ENCODE data around the gene KCNA5. TPM values are rescaled to one million over a fixed set of nuclear protein-coding genes. Genes with fewer than 3 reads are reported as not detected.

The KCNA5 gene
- total and polyA plus RNA-seq, 9 of the 15 experiments (the other 6 are each of a cell fraction or from before 2014, with no cell fraction given), result not detected

DNA sequence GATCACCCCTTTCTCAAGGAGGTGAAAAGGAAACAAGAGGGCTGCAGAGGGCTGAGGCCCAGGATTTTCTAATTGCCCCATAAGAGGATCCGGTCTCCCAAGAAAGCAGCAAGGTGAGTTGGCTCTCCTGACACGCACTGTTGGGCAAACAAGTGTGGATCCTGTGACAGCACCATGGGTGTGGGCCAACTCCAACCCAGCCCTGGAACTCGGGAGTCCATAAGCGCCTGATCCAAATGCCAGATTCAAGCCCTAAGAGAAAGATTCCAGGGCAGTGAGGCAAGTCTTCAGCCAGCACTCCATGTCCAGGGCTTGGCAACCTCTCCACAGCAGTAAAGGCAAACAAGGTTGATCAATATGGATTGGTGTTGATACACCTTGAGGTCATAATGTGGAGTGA, 33.1 kb downstream of the KCNA5 start (continued):
- TF ChIP-seq, protein P1, sequence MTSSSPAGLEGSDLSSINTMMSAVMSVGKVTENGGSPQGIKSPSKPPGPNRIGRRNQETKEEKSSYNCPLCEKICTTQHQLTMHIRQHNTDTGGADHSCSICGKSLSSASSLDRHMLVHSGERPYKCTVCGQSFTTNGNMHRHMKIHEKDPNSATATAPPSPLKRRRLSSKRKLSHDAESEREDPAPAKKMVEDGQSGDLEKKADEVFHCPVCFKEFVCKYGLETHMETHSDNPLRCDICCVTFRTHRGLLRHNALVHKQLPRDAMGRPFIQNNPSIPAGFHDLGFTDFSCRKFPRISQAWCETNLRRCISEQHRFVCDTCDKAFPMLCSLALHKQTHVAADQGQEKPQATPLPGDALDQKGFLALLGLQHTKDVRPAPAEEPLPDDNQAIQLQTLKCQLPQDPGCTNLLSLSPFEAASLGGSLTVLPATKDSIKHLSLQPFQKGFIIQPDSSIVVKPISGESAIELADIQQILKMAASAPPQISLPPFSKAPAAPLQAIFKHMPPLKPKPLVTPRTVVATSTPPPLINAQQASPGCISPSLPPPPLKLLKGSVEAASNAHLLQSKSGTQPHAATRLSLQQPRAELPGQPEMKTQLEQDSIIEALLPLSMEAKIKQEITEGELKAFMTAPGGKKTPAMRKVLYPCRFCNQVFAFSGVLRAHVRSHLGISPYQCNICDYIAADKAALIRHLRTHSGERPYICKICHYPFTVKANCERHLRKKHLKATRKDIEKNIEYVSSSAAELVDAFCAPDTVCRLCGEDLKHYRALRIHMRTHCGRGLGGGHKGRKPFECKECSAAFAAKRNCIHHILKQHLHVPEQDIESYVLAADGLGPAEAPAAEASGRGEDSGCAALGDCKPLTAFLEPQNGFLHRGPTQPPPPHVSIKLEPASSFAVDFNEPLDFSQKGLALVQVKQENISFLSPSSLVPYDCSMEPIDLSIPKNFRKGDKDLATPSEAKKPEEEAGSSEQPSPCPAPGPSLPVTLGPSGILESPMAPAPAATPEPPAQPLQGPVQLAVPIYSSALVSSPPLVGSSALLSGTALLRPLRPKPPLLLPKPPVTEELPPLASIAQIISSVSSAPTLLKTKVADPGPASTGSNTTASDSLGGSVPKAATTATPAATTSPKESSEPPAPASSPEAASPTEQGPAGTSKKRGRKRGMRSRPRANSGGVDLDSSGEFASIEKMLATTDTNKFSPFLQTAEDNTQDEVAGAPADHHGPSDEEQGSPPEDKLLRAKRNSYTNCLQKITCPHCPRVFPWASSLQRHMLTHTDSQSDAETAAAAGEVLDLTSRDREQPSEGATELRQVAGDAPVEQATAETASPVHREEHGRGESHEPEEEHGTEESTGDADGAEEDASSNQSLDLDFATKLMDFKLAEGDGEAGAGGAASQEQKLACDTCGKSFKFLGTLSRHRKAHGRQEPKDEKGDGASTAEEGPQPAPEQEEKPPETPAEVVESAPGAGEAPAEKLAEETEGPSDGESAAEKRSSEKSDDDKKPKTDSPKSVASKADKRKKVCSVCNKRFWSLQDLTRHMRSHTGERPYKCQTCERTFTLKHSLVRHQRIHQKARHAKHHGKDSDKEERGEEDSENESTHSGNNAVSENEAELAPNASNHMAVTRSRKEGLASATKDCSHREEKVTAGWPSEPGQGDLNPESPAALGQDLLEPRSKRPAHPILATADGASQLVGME (CRISPR knock-in tag; IDR thresholded peaks at IDR 0.05), result no peak
- TF ChIP-seq CBX3 (IDR thresholded peaks at IDR 0.05; ENCODE audit: borderline replicate concordance in 1 of 2, low read length in 2 of 2) (no peak), ZNF584 (CRISPR knock-in tag; IDR thresholded peaks at IDR 0.05; ENCODE audit: low read depth) (no peak)

- peaks cover 0 to 13% of the 10 kb centered on the region in 2 experiments; a peak in 2 of 5 replicates for H3K27me3 ChIP-seq (ENCODE audit: control insufficient read depth in 2 of 2, insufficient read depth in 2 of 2, low read length in 2 of 2)
- BruUV-seq (replicated peaks), result no TSS peak
- no peaks in the 10 kb centered on the region for H3K9me1 ChIP-seq (ENCODE audit: control insufficient read depth, insufficient read depth, low read length)
- no peak overlapping the region for H3K4me3 ChIP-seq
- H3K9ac ChIP-seq (ENCODE audit: insufficient read depth in 1 of 2, low read depth in 2 of 2, low read length in 2 of 2), result no peak overlapping the region
- H3K9me3 ChIP-seq (replicated peaks; ENCODE audit: control insufficient read depth, insufficient read depth, low read depth, low read length), result no peaks in the 10 kb centered on the region
- H2AFZ ChIP-seq (ENCODE audit: low read depth, low read length), result no peak overlapping the region
- no peaks in the 10 kb centered on the region for H3K36me3 ChIP-seq (ENCODE audit: control insufficient read depth, insufficient read depth, low read length)
- H3K79me2 ChIP-seq (ENCODE audit: control insufficient read depth, insufficient read depth, low read length), result no peaks in the 10 kb centered on the region
- FAIRE-seq (no peak), ATAC-seq (no peak), DNase-seq (ENCODE audit: extremely low read depth in 1 of 4, low spot score in 3 of 4) (no peak)
- ChIA-PET CTCF (ENCODE audit: low intra/inter-chr PET ratio) (no interaction called here), POLR2A (interaction anchor here (0.5 kb wide), 1 partner anchor 537 kb away, joined by 3 read pairs; no protein-coding TSS in a partner anchor)
- WGBS (ENCODE audit: insufficient coverage, low coverage, missing lambda C conversion rate), result 0% methylated on average over 3 of the region's 4 CpGs
- H3K4me2 ChIP-seq (ENCODE audit: insufficient read depth, low read length), result no peak overlapping the region
- H3K4me1 ChIP-seq (replicated peaks in 1 of 2; ENCODE audit: control insufficient read depth in 2 of 2, insufficient read depth in 2 of 2, low read length in 2 of 2), result no peaks in the 10 kb centered on the region; a peak in 1 of 5 replicates
- H3K27ac ChIP-seq (ENCODE audit: extremely low read depth, low read depth, low read length), result no peak overlapping the region
- H4K20me1 ChIP-seq (replicated peaks; ENCODE audit: control insufficient read depth, insufficient read depth, low read length), result no peaks in the 10 kb centered on the region; the same call in 1 of the 2 replicates
- in situ Hi-C loops (cut with MboI) (no loop called here), intact Hi-C loops (cut with micrococcal nuclease) (no loop called here)
- no peak for TF ChIP-seq ZBTB26 (CRISPR knock-in tag; IDR thresholded peaks at IDR 0.05)
- no peak for TF ChIP-seq FIP1L1 (IDR thresholded peaks at IDR 0.05; ENCODE audit: low read depth, low read length, poor library complexity, severe bottlenecking)
- no peak for TF ChIP-seq ZNF324 (CRISPR knock-in tag; IDR thresholded peaks at IDR 0.05)
- no peak for TF ChIP-seq KAT7 (CRISPR knock-in tag; IDR thresholded peaks at IDR 0.05; ENCODE audit: borderline replicate concordance)
- TF ChIP-seq, protein P2, sequence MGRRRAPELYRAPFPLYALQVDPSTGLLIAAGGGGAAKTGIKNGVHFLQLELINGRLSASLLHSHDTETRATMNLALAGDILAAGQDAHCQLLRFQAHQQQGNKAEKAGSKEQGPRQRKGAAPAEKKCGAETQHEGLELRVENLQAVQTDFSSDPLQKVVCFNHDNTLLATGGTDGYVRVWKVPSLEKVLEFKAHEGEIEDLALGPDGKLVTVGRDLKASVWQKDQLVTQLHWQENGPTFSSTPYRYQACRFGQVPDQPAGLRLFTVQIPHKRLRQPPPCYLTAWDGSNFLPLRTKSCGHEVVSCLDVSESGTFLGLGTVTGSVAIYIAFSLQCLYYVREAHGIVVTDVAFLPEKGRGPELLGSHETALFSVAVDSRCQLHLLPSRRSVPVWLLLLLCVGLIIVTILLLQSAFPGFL (CRISPR knock-in tag; IDR thresholded peaks at IDR 0.05), result no peak
- TF ChIP-seq HNRNPL (IDR thresholded peaks at IDR 0.05; ENCODE audit: low read depth, low read length), result no peak
- TF ChIP-seq, protein P3, sequence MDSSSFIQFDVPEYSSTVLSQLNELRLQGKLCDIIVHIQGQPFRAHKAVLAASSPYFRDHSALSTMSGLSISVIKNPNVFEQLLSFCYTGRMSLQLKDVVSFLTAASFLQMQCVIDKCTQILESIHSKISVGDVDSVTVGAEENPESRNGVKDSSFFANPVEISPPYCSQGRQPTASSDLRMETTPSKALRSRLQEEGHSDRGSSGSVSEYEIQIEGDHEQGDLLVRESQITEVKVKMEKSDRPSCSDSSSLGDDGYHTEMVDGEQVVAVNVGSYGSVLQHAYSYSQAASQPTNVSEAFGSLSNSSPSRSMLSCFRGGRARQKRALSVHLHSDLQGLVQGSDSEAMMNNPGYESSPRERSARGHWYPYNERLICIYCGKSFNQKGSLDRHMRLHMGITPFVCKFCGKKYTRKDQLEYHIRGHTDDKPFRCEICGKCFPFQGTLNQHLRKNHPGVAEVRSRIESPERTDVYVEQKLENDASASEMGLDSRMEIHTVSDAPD (CRISPR knock-in tag; IDR thresholded peaks at IDR 0.05), result no peak
- TF ChIP-seq ZBTB1 (CRISPR knock-in tag; IDR thresholded peaks at IDR 0.05; ENCODE audit: borderline replicate concordance, low read depth), result no peak
These were observed 34.7 kb downstream of the KCNA5 start for GRCh38 chr12:5078423-5078822.
